NCI-H1092 (cell line): ENCODE data around the gene TMEM132D.

Source experiments
- DNase-seq: peaks from one replicate; lab custom pipeline; 2025; lab: John Stamatoyannopoulos, UW

Gene TMEM132D

DNA sequence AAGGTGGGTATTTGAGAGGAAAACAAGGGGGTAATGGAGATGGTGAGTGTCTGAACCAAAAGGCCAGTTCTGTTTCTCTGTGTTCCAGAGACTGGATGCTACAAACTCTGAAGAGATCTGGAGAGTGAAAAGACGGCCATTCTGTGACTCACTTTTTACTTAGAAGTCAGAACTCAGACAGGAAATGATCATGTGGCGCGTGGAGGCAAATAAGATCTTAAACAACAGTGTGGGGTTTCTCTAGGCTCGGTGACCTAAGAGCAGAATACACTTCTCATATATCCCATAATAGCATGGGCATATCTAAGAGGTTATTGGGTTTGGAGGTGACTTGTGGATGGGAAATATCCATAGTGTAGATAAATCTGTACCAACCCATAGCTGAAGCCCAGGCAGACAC, 463.5 kb downstream of the TMEM132D start:
- no peak for DNase-seq

DNA sequence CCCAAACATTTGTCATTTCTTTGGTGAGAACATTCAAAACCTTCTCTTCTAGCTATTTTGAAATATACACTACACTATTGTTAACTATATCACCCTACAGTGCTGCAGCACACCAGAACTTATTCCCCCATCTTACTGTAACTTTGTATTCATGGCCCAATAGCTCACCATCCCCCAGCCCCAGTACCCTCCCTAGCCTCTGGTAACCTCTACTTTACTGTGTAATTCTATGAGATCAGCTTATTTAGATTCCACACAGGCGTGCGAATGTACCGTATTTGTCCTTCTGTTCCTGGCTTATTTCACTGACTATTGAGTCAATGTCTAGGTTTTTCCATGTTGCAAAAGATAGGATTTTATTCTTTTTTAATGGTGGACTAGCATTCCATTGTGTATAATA, 469.0 kb downstream of the TMEM132D start:
- no peak for DNase-seq

- DNase-seq, result no peak
Measured at GRCh38 chr12:129428240-129428936, 475.4 kb downstream of the TMEM132D start.

- DNase-seq, result no peak
Measured at GRCh38 chr12:129423041-129423580, 480.7 kb downstream of the TMEM132D start.

DNA sequence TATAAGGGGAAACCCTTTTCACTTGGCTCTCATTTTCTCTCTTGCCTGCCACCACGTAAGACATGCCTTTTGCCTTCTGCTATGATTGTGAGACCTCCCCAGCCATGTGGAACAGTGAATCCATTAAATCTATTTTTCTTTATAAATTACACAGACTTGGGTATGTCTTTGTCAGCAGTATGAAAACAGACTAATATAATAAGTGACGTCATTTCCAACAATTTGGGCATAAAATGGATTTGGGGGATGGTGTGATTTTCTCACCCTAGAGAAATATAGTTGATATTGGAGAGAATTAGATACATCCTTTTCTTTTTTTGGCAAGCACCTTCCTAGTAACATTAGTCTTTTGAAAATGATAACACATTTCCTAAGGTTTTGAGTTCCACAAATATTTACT, 490.5 kb downstream of the TMEM132D start:
- DNase-seq, result no peak

- no peak for DNase-seq
Measured at GRCh38 chr12:129409281-129409680, 494.5 kb downstream of the TMEM132D start.

GRCh38 chr12:129404556-129404955, 499.3 kb downstream of the TMEM132D start:
- DNase-seq, result no peak

DNA sequence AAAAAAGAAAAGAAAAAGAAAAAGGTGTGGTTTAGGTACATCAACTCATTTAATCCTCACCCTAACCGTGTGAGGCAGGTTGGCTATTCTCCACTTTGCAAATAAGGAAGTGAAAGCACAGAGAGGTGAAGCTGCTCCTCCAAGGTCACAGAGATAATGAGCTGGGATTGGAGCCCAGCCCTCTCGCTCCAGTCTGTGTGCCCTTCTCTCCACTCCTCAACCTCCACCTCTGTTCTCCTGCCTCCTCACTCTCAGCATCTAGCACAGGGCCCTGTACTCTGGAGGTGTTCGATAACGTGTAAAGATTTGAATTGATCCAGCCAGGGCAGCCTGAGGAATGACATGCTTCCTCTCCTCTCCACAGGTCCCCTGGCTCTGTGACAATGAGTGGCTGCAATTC, 502.3 kb downstream of the TMEM132D start:
- no peak for DNase-seq

DNA sequence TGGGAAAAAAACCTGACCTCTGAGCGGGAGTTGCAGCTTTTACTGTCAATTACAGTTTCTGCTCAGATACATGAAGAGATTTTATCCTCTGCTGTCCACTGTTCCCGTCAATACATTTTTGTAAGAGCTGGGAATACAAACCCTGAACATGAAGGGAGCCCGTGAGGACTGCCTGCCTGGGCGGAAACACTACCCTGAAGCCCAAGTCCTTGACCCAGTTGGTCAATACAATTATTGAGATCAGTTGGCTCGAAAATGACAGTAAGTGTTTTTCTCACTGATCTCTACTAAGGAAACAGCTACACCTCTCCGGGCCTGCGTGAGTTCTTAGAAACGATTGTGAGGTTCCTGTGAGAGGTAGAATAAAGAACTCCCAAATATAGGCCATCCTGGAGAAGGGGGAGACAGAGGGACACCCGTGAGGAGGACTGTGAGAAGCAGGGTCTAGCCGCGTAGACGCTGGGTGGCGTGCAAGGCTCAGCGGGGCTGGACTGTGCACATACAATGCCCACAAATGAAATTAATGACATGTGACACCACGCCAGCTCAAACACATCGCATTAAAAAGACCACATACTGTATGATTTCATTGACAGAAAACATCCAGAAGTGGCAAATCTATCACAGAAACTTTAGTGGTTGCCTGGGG, 509.5 kb downstream of the TMEM132D start:
- DNase-seq, result peak; percentile 65

- no peak for DNase-seq
Measured at GRCh38 chr12:129393357-129393937, 510.4 kb downstream of the TMEM132D start.

- DNase-seq, result no peak
Measured at GRCh38 chr12:129385637-129385990, 518.2 kb downstream of the TMEM132D start.

GRCh38 chr12:129383956-129384355, 519.9 kb downstream of the TMEM132D start:
- DNase-seq, result no peak

DNA sequence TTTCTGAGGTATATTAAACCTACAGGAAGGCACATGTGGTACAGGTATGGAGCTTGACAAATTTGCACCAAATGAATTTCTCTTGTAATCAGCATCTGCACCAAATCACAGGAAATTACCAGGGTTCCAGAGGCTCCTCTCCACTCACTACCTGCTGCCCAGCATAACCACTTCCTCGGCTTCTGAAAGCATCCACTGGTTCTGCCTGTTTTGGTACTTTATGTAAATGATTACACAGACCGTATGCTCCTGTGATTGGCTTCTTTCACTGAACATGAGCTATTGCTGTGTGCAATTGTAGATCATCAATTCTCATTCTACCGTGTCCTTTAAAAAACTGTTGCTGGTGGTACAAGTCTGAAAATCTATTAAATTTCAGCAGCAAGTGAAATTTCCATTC, 522.1 kb downstream of the TMEM132D start:
- DNase-seq, result no peak

- DNase-seq, result no peak
Measured at GRCh38 chr12:129379076-129379804, 524.6 kb downstream of the TMEM132D start.

DNA sequence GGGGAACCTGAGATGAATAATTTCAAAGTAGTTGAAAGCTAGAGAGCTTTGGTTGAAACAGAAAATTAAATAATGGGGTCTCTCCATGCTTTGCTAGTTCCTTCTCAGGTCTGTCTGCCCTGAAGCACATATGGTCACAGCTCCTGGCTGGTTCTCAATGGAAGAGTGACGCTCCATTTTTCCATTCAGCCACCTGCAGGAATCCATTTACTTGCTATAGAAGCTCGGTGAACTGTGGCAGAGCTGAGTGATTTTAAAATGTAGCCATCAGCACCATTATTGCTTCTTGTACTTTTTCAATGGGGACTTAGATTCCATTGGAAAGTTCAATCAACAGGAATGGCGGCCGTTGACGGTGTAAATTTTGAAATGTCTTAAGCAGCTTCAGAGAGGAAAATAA, 525.3 kb downstream of the TMEM132D start:
- no peak for DNase-seq

- no peak for DNase-seq
Measured at GRCh38 chr12:129373746-129374145, 530.1 kb downstream of the TMEM132D start.

DNA sequence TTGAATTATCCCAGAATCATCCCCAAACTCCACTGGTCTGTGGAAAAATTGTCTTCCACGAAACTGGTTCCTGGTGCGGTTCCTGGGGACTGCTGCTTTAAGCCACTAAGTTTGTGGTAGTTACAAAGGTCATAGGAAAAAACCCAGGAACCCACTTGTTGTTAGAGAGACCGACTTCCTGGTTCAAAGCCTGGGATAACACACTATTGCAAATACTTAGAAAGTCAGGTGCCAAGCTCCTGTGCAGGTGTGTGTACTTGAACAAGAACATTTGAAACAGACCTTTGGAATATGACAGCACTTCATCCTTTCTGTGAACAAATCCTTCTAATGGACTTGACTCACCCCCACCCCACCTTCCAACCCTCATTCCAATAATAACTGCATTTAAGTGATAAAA, 530.9 kb downstream of the TMEM132D start:
- no peak for DNase-seq

DNA sequence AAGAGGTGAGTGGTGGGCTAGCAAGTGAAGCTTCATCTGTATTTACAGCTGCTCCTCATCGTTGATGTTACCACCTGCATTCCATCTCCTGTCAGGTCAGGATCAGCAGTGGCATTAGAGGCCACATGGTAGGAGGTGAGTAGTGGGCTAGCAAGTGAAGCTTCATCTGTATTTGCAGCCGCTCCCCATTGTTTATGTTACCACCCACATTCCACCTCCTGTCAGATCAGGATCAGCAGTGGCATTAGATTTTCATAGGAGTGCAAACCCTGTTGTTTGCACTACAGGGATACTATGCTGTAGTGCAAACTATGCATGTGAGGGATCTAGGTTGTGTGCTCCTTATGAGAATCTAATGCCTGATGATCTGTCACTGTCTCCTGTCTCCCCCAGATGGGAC, 531.5 kb downstream of the TMEM132D start:
- no peak for DNase-seq

- DNase-seq, result no peak
Measured at GRCh38 chr12:129371268-129371667, 532.6 kb downstream of the TMEM132D start.

- DNase-seq, result no peak
Measured at GRCh38 chr12:129366656-129367055, 537.2 kb downstream of the TMEM132D start.

- DNase-seq, result no peak
Measured at GRCh38 chr12:129363041-129363440, 540.8 kb downstream of the TMEM132D start.

DNA sequence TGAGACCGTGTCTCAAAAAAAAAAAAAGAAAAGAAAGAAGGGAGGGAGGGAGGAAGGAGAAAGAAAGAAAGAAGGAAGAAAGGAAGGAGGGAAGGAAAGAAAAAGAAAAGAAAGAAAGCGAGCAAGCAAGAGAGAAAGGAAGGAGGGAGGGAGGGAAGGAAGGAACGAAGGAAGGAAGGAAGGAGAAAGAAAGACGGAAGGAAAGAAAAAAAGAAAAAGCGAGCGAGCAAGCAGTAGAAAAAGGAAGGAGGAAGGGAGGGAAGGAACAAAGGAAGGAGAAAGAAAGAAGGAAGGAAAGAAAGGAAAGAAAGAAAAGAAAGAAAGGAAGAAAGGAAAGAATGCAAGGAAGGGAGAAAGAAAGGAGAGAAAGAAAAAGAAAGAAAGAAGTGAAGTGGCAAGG, 546.6 kb downstream of the TMEM132D start:
- no peak for DNase-seq

DNA sequence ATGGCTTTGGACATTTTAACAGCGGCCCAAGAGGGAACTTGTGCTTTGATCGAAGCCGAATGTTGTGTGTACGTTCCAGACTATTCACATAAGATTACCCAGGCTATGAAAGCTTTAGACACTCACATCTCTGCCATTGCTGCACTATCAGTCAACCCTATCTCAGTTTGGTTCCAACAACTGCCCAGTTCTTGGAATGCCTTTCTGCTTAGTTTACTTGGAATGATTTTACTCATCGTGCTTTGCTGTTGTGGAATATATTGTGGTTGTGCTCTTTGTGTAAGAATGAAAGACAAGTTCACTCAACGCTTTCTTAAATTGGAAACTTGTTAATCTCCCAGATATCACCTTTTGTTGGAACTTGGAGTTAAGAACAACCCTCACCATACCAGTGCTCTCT, 552.3 kb downstream of the TMEM132D start:
- DNase-seq, result no peak
